Ascending aorta (tissue), 2 donors: Measurements from ENCODE around the gene JAKMIP2. TPM values are rescaled to one million over a fixed set of nuclear protein-coding genes. Genes with fewer than 3 reads are reported as not detected.

Experiments used
- DNase-seq, 2 donors: peaks; one replicate each; pipeline ENCODE4 v3.0.0-alpha.2; 2019; ENCODE audit warnings: low spot score in 2 of 2
- H3K27ac ChIP-seq, 2 donors: fragments of 200-600 bp; sonication (generic); one replicate each; pipeline ENCODE4 v1.5.1; 2016 to 2017; ENCODE audit warnings: mild to moderate bottlenecking in 1 of 2
- H3K27me3 ChIP-seq: fragments of 200-600 bp; sonication (generic); one replicate; pipeline ENCODE4 v1.5.1; 2017
- H3K36me3 ChIP-seq, 2 donors: fragments of 200-600 bp; sonication (generic); one replicate each; pipeline ENCODE4 v1.5.1; 2016
- H3K4me1 ChIP-seq, 2 donors: fragments of 200-600 bp; sonication (generic); one replicate each; pipeline ENCODE4 v1.5.1; 2016 to 2017; ENCODE audit warnings: mild to moderate bottlenecking in 1 of 2
- H3K4me3 ChIP-seq, 2 donors: fragments of 200-600 bp; sonication (generic); one replicate each; pipeline ENCODE4 v1.5.1; 2016 to 2017; ENCODE audit warnings: mild to moderate bottlenecking in 1 of 2
- H3K9me3 ChIP-seq, 2 donors: fragments of 200-600 bp; sonication (generic); one replicate each; pipeline ENCODE4 v1.5.1; 2016
- intact Hi-C: fragments of 100-400 bp; cut with DNase I; formaldehyde crosslinking; loops from one replicate; pipeline ENCODE4 v1.15.1; 2023
- total RNA-seq: library from RNA; depleted of rRNA; stranded (reverse); fragments of >200 nt; gene quantifications from one replicate; pipeline ENCODE4 v1.1.0, GENCODE V29; 2016
- TF ChIP-seq, protein P1 (sequence below), 3 experiments: fragments of 200-600 bp in 2 of 3; fragments of 450-650 bp in 1 of 3; sonication (generic) in 2 of 3; IDR thresholded peaks; one replicate each; pipeline ENCODE4 v1.5.1; 2016 to 2019; ENCODE audit warnings: antibody characterized with exemption in 3 of 3, mild to moderate bottlenecking in 1 of 3, moderate library complexity in 1 of 3

Gene JAKMIP2
- total RNA-seq, 1 donor from 2014 or later = not detected

DNA sequence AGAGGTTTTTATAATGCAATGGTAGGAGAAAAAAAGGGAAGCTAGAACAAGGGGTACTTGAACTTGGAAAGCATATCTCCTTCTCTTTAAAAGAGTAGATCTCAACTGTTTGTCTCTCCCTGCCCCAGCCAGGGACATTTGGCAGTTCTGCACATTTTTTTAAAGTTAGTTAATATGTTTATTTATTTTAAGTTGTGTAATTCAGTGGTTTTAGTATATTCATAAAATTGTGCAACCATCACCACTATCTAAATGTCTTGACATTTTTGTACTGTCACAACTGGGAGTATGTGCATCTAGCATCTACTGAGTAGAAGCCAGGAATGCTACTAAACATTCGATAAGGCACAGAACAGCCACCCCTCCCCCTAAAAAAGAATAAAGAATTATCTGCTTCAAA, 169.2 kb downstream of the JAKMIP2 start:
- Histone ChIP-seq H3K4me3 (no peak overlapping the region), H3K4me1 (no peaks in the 10 kb centered on the region), H3K27ac (no peak overlapping the region), H3K27me3 (no peaks in the 10 kb centered on the region), H3K9me3 (no peaks in the 10 kb centered on the region), H3K36me3 (no peaks in the 10 kb centered on the region)
- intact Hi-C loops = no loop called here
- TF ChIP-seq, protein P1, sequence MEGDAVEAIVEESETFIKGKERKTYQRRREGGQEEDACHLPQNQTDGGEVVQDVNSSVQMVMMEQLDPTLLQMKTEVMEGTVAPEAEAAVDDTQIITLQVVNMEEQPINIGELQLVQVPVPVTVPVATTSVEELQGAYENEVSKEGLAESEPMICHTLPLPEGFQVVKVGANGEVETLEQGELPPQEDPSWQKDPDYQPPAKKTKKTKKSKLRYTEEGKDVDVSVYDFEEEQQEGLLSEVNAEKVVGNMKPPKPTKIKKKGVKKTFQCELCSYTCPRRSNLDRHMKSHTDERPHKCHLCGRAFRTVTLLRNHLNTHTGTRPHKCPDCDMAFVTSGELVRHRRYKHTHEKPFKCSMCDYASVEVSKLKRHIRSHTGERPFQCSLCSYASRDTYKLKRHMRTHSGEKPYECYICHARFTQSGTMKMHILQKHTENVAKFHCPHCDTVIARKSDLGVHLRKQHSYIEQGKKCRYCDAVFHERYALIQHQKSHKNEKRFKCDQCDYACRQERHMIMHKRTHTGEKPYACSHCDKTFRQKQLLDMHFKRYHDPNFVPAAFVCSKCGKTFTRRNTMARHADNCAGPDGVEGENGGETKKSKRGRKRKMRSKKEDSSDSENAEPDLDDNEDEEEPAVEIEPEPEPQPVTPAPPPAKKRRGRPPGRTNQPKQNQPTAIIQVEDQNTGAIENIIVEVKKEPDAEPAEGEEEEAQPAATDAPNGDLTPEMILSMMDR (IDR thresholded peaks at IDR 0.05) = no peak
- DNase-seq = no peak

DNA sequence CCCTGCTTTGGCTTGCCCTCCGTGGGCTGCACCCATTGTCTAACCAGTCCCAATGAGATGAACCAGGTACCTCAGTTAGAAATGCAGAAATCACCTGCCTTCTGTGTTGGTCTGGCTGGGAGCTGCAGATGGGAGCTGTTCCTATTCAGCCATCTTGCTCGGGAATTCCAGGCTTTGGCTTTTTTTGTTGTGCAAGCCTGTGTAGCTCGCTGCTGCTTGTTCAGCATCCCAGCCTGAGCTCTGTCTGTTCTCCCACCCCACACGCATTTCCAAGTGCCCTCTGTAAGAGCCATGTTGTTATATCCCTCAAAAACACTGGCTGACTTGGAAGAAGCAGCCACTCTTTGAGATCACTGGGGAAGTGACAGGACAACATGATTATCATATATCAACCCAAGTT, 171.0 kb downstream of the JAKMIP2 start:
- Histone ChIP-seq H3K4me3 (no peak overlapping the region), H3K9me3 (no peaks in the 10 kb centered on the region), H3K27me3 (no peaks in the 10 kb centered on the region), H3K27ac (no peak overlapping the region), H3K36me3 (no peaks in the 10 kb centered on the region), H3K4me1 (no peaks in the 10 kb centered on the region)
- no peak for DNase-seq
- intact Hi-C loops = no loop called here
- TF ChIP-seq, protein P1 (IDR thresholded peaks at IDR 0.05) = no peak

DNA sequence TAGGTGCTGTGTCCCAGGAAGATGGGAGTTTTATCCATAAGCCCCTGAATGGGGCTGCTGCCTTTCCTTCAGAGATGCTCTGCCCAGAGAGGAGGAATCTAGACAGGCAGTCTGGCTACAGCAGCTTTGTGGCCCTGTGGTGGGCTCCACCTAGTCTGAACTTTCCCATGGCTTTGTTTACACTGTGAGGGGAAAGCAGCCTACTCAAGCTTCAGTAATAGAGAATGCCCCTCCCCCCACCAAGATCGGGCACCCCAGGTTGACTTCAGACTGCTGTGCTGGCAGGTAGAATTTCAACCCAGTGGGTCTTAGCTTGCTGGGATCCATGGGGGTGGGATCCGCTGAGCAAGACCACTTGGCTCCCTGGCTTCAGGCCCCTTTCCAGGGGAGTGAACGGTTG, 171.7 kb downstream of the JAKMIP2 start:
- no peak for DNase-seq
- no peak overlapping the region for H3K4me3 ChIP-seq
- intact Hi-C loops = no loop called here
- no peaks in the 10 kb centered on the region for H3K4me1 ChIP-seq
- no peaks in the 10 kb centered on the region for H3K27me3 ChIP-seq
- H3K27ac ChIP-seq = no peak overlapping the region
- TF ChIP-seq, protein P1 (IDR thresholded peaks at IDR 0.05) = no peak
- no peaks in the 10 kb centered on the region for H3K36me3 ChIP-seq
- H3K9me3 ChIP-seq = no peaks in the 10 kb centered on the region

DNA sequence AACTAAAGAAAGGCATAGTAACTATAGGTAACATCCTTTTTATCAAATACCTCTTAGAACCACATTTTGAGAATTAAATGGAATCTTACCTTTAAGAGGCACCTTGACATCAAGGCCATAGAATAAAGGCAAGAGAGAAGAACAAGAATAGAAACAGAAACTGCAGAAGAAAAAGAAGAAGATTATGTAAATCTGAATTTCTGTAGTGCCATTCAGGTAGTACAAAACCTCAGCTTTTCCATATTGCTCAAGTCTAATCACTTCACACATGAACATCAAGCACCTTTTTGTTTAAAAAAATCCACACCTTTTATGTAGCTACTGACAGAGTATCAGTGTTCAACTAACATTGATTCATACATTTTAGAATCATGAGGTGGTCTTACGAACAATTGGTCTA, 180.9 kb downstream of the JAKMIP2 start:
- Histone ChIP-seq H3K4me3 (no peak overlapping the region), H3K4me1 (no peaks in the 10 kb centered on the region), H3K27me3 (no peaks in the 10 kb centered on the region), H3K36me3 (no peaks in the 10 kb centered on the region), H3K27ac (no peak overlapping the region), H3K9me3 (no peaks in the 10 kb centered on the region)
- no peak for DNase-seq
- intact Hi-C loops = no loop called here
- TF ChIP-seq, protein P1 (IDR thresholded peaks at IDR 0.05) = no peak

DNA sequence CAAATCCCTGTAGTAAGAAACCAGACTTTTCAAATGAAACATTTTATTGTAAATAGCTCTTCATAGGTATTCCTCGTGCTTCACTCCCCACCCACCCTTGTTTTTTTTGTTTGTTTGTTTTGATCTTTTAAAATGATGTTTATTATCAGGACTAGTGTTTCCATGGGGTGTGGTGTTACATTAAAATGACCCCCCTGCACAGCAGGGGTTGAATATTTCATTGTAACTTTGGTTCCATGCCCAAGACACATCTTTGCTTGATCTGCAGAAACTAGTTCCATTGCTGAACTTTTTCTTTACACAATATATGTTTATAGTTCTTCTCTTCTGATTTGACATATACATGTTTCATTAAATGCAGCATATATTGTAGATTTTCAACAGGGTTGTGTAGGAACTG, 191.4 kb downstream of the JAKMIP2 start:
- no peaks in the 10 kb centered on the region for H3K27me3 ChIP-seq
- intact Hi-C loops = no loop called here
- H3K4me1 ChIP-seq = no peaks in the 10 kb centered on the region
- no peak for DNase-seq
- H3K4me3 ChIP-seq = no peak overlapping the region
- no peak overlapping the region for H3K27ac ChIP-seq
- H3K9me3 ChIP-seq = no peaks in the 10 kb centered on the region
- H3K36me3 ChIP-seq = no peaks in the 10 kb centered on the region
- TF ChIP-seq, protein P1 (IDR thresholded peaks at IDR 0.05) = no peak

DNA sequence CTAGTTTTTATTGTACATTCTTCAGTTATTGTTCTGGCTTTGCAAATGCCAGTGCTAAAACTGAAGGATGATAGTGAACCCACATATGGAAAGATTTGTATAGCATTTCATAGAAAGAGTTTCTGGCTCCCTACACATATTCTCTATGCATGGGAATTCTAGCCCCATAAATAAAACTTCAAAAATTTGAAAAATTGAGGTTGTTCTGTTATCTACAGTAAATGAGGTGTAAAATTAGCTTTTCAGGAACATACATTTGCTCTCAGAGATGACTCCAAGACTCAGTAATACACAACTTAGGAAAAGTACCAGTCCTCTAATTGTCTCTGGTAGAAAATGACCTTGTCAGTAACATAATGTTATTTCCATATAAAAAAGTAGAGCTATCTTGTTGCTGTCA, 192.4 kb downstream of the JAKMIP2 start:
- no peaks in the 10 kb centered on the region for H3K36me3 ChIP-seq
- intact Hi-C loops = no loop called here
- TF ChIP-seq, protein P1 (IDR thresholded peaks at IDR 0.05) = no peak

More for the DNA sequence above, 192.4 kb downstream of the JAKMIP2 start:
- no peaks in the 10 kb centered on the region for H3K4me1 ChIP-seq
- H3K27me3 ChIP-seq = no peaks in the 10 kb centered on the region
- DNase-seq = no peak
- no peak overlapping the region for H3K4me3 ChIP-seq
- H3K9me3 ChIP-seq = no peaks in the 10 kb centered on the region
- no peak overlapping the region for H3K27ac ChIP-seq
